Prostate gland (tissue), 2 donors: ENCODE data around the gene TRAPPC13. TPM values are rescaled to one million over a fixed set of nuclear protein-coding genes. Genes with fewer than 3 reads are reported as not detected.
A peak's percentile ranks its signal among the peaks of the same experiment; 100 is the strongest.
"Not testable (repeated sequence)": the region's sequence is repeated elsewhere in the genome, so short reads cannot be mapped to it uniquely, and the experiment has no call there.

Experiments used
- DNase-seq: peaks from one replicate; pipeline ENCODE4 v3.0.0-alpha.2; 2019; ENCODE audit warnings: low spot score
- H3K27ac ChIP-seq, 2 donors: fragments of 200-600 bp; sonication (generic); 2 replicates each; pipeline ENCODE4 v1.5.1; 2017 to 2019
- H3K27me3 ChIP-seq: fragments of 200-600 bp; sonication (generic); replicated peaks from 2 replicates; pipeline ENCODE4 v1.5.1; 2019; ENCODE audit not compliant: insufficient read depth
- H3K36me3 ChIP-seq, 2 donors: fragments of 200-600 bp; sonication (generic); 1 replicate in 1 of 2; 2 replicates in 1 of 2; pipeline versions ENCODE4 v1.5.1 to v1.8.1; 2017 to 2019
- H3K4me1 ChIP-seq: fragments of 200-600 bp; sonication (generic); replicated peaks from 2 replicates; pipeline ENCODE4 v1.5.1; 2019
- H3K4me3 ChIP-seq, 2 donors: fragments of 200-600 bp; sonication (generic); 2 replicates each; pipeline ENCODE4 v1.5.1; 2017 to 2019
- H3K9me3 ChIP-seq: fragments of 200-600 bp; sonication (generic); 2 replicates; pipeline ENCODE4 v1.5.1; 2017
- POLR2A ChIP-seq: fragments of 450-650 bp; IDR thresholded peaks from one replicate; pipeline ENCODE4 v1.6.1; 2016; ENCODE audit warnings: antibody characterized with exemption, mild to moderate bottlenecking
- POLR2AphosphoS5 ChIP-seq: sonication (generic); formaldehyde crosslinking; IDR thresholded peaks from one replicate; pipeline ENCODE4 v1.6.1; 2017; ENCODE audit warnings: antibody characterized with exemption
- WGBS: methylation state at CpG from one replicate; pipeline ENCODE4 v1.1.5; 2018; 5-methylcytosine and 5-hydroxymethylcytosine counted together
- intact Hi-C: fragments of 100-400 bp; cut with DNase I; formaldehyde crosslinking; loops from one replicate; pipeline ENCODE4 v1.14.2; 2022
- total RNA-seq, 2 donors: library from RNA; depleted of rRNA; stranded (reverse); fragments of >200 nt; gene quantifications; one replicate each; pipeline ENCODE4 v1.1.0, GENCODE V29; 2016
- TF ChIP-seq, protein P1 (sequence below), 4 experiments: fragments of 200-600 bp in 2 of 4; fragments of 450-650 bp in 2 of 4; sonication (generic) in 2 of 4; IDR thresholded peaks; 1 replicate in 3 of 4; 2 replicates in 1 of 4; pipeline ENCODE4 v1.5.1; 2016 to 2019; ENCODE audit warnings: antibody characterized with exemption in 4 of 4, mild to moderate bottlenecking in 2 of 4, moderate library complexity in 2 of 4

Gene TRAPPC13
- total RNA-seq, 2 donors from 2014 or later, result 19.3 to 27.7 TPM

- 84% methylated on average over 4 of the region's 4 CpGs for WGBS
- no peak overlapping the region for H3K4me3 ChIP-seq
- no peaks in the 10 kb centered on the region for H3K9me3 ChIP-seq
- no peak overlapping the region for H3K27ac ChIP-seq
- no peaks in the 10 kb centered on the region for H3K4me1 ChIP-seq
- H3K27me3 ChIP-seq, result no peaks in the 10 kb centered on the region
- peaks cover 0 to 4% of the 10 kb centered on the region in 2 donors for H3K36me3 ChIP-seq
- intact Hi-C loops, result no loop called here
- TF ChIP-seq, protein P1, sequence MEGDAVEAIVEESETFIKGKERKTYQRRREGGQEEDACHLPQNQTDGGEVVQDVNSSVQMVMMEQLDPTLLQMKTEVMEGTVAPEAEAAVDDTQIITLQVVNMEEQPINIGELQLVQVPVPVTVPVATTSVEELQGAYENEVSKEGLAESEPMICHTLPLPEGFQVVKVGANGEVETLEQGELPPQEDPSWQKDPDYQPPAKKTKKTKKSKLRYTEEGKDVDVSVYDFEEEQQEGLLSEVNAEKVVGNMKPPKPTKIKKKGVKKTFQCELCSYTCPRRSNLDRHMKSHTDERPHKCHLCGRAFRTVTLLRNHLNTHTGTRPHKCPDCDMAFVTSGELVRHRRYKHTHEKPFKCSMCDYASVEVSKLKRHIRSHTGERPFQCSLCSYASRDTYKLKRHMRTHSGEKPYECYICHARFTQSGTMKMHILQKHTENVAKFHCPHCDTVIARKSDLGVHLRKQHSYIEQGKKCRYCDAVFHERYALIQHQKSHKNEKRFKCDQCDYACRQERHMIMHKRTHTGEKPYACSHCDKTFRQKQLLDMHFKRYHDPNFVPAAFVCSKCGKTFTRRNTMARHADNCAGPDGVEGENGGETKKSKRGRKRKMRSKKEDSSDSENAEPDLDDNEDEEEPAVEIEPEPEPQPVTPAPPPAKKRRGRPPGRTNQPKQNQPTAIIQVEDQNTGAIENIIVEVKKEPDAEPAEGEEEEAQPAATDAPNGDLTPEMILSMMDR (IDR thresholded peaks at IDR 0.05), result no peak
- no peak for TF ChIP-seq POLR2A
- no peak for TF ChIP-seq POLR2AphosphoS5
- DNase-seq, result no peak
These were observed 12.4 kb upstream of the TRAPPC13 start for GRCh38 chr5:65612298-65612907.

GRCh38 chr5:65620021-65620420, 4.8 kb upstream of the TRAPPC13 start:
- 86% methylated on average over 4 of the region's 4 CpGs for WGBS
- Histone ChIP-seq H3K27me3 (no peaks in the 10 kb centered on the region), H3K9me3 (no peaks in the 10 kb centered on the region), H3K27ac (no peak overlapping the region), H3K4me1 (no peaks in the 10 kb centered on the region), H3K36me3 (no peaks in the 10 kb centered on the region), H3K4me3 (no peak overlapping the region)
- intact Hi-C loops, result loop anchor here (5.0 to 10.0 kb wide), 3 partner anchors 102 to 525 kb away; partner anchors contain the start of genes ERBIN, NLN, SGTB and SREK1
- DNase-seq, result no peak
- TF ChIP-seq, protein P1 (IDR thresholded peaks at IDR 0.05), result no peak
- no peak for TF ChIP-seq POLR2AphosphoS5
- TF ChIP-seq POLR2A, result no peak

GRCh38 chr5:65621961-65622360, 2.9 kb upstream of the TRAPPC13 start:
- not testable (repeated sequence) for H3K36me3 ChIP-seq, DNase-seq, H3K27ac ChIP-seq, H3K27me3 ChIP-seq, H3K4me3 ChIP-seq, H3K9me3 ChIP-seq, H3K4me1 ChIP-seq
- WGBS, result 82% methylated on average over 4 of the region's 4 CpGs
- intact Hi-C loops, result loop anchor here (5.0 to 10.0 kb wide), 3 partner anchors 100 to 523 kb away; partner anchors contain the start of genes ERBIN, NLN, SGTB and SREK1

DNA sequence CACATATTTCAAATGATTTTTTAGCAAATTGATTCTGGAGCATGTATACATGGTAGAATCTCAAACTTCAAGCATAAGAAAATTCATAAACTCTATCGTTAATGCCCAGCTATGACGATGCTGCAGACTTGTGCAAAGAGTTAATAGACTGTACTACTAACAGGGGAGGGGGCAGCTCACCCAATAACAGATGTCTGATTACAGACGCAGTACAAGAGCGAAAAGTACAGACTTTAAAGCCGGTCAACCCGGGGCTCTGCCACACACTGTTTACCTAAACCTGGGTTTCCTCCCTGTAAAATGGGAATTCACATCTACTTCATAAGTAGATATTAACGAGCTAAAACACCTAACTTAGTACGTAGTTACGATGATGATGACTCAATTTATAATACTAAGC, 1.3 kb upstream of the TRAPPC13 start:
- WGBS, result 4% methylated on average over 9 of the region's 9 CpGs
- Histone ChIP-seq H3K4me3 (peak overlapping the region; percentile 76 to 81), H3K27me3 (no peaks in the 10 kb centered on the region), H3K27ac (peak overlapping the region; percentile 84 to 85), H3K4me1 (no peaks in the 10 kb centered on the region), H3K36me3 (no peaks in the 10 kb centered on the region), H3K9me3 (no peaks in the 10 kb centered on the region)
- TF ChIP-seq, protein P1 (IDR thresholded peaks at IDR 0.05), result no peak
- no peak for TF ChIP-seq POLR2A
- no peak for TF ChIP-seq POLR2AphosphoS5
- DNase-seq, result no peak
- intact Hi-C loops, result loop anchor here (5.0 to 10.0 kb wide), 3 partner anchors 99 to 521 kb away; partner anchors contain the start of genes ERBIN, NLN, SGTB and SREK1

DNA sequence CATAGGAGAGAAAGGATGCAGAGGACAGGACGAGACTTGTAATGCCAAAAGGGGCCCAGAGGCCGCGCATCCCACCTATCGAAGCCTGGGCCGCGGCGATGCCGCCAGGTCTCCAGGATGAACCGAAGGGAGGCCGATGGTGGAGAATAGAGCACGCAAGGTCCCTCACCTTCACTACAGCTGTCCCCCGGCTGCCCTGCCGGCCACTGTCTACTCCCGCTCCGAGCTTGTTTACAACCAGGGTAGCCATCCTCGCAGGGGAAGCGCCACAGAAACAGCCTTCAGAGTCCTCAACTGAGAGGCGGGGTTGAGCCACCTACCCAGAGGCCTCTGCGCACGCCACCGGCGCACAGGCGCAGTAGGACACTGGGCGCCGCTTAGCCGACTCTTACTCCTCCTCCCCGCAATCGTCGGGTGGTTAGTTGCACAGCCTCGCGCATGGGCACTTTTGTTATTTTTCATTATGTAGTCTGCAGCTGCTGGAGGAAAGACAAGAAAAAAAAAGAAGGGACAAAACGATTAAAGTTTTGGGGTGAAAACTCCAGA, 729 bp upstream of the TRAPPC13 start, which contains the start of gene TRIM23:
TSS of gene TRIM23 (minus strand) at position 309 of the 546 bp plus-strand sequence. CDS start at position 250, 59 bp downstream.
- DNase-seq, result peak; percentile 92

More for the DNA sequence above, 729 bp upstream of the TRAPPC13 start, which contains the start of gene TRIM23:
- intact Hi-C loops, result loop anchor here (5.0 to 10.0 kb wide), 3 partner anchors 98 to 521 kb away; partner anchors contain the start of genes ERBIN, NLN, SGTB and SREK1
- H3K4me1 ChIP-seq, result no peaks in the 10 kb centered on the region
- H3K9me3 ChIP-seq, result no peaks in the 10 kb centered on the region
- no peaks in the 10 kb centered on the region for H3K36me3 ChIP-seq
- H3K27me3 ChIP-seq, result no peaks in the 10 kb centered on the region
- H3K27ac ChIP-seq, result peak within 1 kb of the TSS; percentile 84 to 85
- under 1% methylated on average over 32 of the region's 32 CpGs for WGBS
- TF ChIP-seq, protein P1 (IDR thresholded peaks at IDR 0.05), result no peak
- TF ChIP-seq POLR2A, result peak; percentile 50
- TF ChIP-seq POLR2AphosphoS5, result peak; percentile 84
- peak within 1 kb of the TSS; percentile 76 to 81 for H3K4me3 ChIP-seq
